Activated T-helper 1 cell treated with anti-CD3 and anti-CD28 coated beads, Interleukin-2, amount 50 U/mL, for 16 hours (primary cell): ENCODE results near the gene ANKRD12.

Source experiments
- DNase-seq, 2 donors: peaks; one replicate each; pipeline ENCODE4 v3.0.0-alpha.2; 2020; ENCODE audit warnings: low read depth in 1 of 2, low spot score in 1 of 2

ANKRD12 gene

GRCh38 chr18:9106094-9106493 lies 30.5 kb upstream of the ANKRD12 start:
- DNase-seq, result no peak

DNA sequence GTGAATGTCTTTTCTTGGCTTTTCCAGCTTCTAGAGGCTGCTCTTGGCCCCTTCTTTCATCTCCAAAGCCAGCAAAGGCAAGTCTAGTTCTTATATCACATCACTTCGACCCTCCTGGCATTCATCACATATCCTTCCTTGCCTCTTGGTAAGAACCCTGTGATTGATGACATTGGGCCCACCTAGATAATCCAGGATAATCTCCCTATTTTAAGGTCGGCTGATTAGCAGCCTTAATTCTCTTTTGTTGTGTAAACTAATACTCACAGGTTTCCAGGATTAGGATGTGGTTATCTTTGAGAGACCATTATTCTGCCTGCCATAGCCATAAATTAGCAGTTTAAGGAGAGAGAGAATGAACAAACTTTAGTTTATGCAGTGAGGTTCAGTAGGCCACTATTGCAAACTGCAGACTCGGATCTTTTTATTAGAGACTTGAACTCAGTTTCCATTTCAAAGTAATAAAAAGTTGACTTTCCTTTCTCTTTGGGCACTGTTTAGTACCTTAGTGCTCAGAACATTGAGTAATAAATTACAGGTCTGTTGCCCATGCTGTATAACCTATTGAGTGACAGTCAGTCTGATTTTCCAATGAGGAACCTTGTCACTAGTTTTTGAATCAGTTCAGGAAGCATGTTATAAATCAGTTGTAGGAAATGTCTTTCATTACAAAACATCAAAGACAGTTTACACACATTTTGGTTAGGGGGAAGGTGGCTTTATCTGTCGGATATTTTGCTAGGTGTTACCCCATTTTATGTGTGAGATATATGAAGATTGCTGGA lies 29.6 kb upstream of the ANKRD12 start:
- no peak for DNase-seq

DNA sequence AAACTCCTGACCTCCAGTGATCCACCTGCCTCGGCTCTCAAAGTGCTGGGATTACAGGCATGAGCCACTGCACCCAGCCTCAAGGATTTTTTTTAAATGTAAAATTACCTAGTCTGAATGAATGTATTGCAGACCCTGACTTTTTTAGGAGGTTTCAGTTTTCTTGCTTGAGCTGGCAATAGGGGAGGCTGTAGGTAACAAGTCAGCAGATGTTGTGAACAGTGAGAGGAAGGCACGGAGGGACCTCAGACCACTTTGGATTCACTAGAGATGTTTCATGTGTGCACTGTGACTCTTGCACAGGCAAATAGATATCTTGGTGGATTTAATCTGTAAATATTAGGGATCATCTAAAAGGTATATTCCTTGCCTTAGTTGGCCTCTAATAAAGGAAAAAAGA lies 27.7 kb upstream of the ANKRD12 start:
- no peak for DNase-seq

GRCh38 chr18:9109523-9109922 lies 27.1 kb upstream of the ANKRD12 start:
- DNase-seq, result no peak

DNA sequence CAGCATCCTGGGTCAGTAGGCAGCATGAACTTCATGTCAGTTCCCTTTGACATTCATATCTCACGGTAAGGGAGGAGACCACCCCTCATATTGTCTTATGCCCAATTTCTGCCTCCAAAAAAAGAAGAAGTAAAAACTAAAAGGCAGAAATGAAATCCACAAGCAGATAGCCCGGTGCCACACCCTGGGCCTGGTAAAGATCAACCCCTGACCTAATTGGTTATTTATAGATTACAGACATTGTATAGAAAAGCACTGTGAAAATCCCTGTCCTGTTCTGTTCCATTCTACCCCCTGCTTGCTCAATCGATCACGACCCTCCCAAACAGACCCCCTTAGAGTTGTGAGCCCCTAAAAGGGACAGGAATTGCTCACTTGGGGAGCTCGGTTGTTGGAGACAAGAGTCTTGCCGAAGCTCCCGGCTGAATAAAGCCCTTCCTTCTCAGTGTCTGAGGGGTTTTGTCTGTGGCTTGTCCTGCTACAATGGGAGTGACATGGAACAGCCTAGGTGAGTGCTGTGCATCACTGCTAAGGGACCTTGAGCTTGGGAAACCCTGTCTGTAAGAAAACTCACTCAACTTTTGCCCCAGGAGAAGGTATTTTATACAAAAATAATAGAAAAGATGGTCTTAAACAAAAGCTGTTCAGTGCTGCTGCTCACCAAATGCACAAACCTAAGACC lies 23.0 kb upstream of the ANKRD12 start:
- DNase-seq, result no peak

DNA sequence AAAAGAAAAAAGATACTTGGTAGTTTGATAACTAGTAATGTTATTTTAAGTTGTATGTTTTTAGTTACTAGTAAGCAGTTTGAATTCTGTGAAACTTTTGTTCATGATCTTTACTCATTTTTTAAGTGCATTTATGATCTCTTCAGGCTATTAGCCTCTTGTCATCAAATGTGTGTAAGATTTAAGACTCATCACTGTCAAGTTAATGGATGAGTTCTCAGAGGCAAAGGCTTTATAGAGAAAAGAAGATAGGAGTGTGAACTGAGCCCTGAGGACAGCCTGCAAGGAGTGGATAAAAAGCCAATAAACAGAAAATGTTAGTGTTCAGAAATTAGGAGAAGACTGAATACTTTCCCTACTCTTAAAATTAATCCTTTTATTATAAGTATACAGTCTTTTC lies 20.6 kb upstream of the ANKRD12 start:
- DNase-seq, result no peak

GRCh38 chr18:9117980-9118841 lies 18.4 kb upstream of the ANKRD12 start:
- no peak for DNase-seq

- DNase-seq, result no peak
These were observed 15.8 kb upstream of the ANKRD12 start for GRCh38 chr18:9120796-9121195.

GRCh38 chr18:9123520-9123919 lies 13.1 kb upstream of the ANKRD12 start:
- no peak for DNase-seq

- no peak for DNase-seq
These were observed 11.8 kb upstream of the ANKRD12 start for GRCh38 chr18:9124824-9125223.

DNA sequence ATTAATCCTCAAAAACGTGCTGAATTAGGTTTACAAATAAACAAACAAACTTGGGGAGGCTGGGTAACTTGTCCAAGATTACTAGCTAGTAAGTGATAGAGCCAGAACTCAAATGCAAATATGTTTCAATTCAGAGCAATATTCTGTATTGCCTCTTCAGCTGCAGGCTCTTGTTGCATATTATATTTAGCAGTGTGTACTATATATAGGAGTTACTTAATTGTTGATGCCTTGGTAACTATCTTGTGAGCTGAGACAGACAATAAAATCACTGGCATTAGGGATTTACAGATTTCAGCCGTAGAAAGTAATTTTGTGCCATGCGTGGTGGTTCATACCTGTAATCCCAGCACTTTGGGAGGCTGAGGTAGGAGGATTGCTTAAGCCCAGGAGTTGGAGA lies 10.2 kb upstream of the ANKRD12 start:
- DNase-seq, result no peak

DNA sequence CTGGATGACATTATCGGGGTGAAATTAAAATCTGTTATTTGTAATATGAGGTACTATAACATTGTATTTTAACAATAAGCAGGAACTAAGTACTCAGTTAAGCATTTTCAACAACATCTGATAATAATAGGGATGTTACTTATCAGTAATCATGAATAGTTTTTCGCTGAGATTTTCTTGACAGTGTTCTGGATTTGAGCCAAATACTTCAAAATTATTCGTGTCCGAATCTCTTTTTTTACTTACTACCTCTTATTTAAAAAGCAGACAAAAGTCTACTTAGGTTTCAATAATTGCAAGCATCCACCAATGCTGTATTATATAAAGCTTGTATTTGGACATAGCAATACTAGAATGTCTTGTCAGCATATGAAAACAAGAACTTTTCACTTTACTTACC lies 6.4 kb upstream of the ANKRD12 start:
- no peak for DNase-seq

DNA sequence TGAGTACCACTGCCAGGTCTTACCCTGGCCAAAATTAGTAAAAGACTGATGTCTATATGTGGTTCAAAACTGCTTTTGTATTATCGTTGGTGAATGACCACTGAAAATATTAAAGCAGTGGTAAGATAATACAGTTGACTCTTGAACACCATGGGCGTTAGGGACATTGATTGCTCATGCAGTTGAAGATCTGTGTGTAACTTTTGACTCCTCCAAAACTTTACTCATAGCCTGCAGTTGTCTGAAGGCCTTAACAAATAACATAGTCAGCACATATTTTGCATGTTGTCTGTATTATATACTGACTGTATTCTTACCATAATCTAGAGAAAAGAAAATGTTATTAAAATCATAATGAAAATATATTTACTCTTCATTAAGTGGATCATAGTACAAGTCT lies 5.8 kb upstream of the ANKRD12 start:
- DNase-seq, result no peak

DNA sequence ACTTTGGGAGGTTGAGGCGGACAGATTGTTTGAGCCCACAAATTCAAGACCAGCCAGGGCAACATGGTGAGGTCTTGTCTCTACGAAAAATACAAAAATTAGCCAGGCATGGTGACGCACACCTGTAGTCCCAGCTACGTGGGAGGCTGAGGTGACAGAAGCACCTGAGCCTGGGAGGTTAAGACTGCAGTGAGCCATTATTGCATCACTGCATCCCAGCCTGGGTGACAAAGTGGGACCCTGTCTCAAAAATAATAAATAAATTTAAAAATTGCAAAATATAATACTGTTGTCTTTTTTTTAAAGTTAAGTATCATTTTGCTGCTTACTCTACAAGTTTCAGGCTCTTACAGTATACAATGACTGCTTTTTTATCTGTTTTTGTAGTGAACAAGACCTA lies 4.0 kb upstream of the ANKRD12 start:
- DNase-seq, result no peak

GRCh38 chr18:9133225-9133624 lies 3.4 kb upstream of the ANKRD12 start:
- DNase-seq, result no peak

- DNase-seq, result no peak
These were observed 1.3 kb upstream of the ANKRD12 start for GRCh38 chr18:9135081-9135911.

DNA sequence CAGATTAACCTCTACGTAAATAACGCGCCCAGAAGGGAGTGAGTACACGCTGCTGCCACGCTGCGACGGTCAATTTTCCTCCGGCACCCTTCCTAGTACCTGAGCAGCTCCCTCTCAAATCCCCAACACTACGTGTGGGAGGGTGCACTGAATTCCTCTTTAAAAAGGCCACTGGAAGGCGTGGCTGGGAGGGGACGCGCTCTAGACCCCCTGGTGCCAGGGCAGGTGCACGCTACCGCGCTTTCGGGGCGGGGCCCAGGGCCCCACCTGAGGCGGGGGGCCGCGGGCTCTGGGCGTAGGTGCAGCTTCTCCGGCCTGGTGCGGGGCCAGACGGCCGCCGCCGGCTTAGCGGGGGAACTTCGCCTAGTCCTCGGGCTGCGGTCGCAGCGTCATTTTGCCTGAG lies 668 bp upstream of the ANKRD12 start:
- DNase-seq, result no peak

DNA sequence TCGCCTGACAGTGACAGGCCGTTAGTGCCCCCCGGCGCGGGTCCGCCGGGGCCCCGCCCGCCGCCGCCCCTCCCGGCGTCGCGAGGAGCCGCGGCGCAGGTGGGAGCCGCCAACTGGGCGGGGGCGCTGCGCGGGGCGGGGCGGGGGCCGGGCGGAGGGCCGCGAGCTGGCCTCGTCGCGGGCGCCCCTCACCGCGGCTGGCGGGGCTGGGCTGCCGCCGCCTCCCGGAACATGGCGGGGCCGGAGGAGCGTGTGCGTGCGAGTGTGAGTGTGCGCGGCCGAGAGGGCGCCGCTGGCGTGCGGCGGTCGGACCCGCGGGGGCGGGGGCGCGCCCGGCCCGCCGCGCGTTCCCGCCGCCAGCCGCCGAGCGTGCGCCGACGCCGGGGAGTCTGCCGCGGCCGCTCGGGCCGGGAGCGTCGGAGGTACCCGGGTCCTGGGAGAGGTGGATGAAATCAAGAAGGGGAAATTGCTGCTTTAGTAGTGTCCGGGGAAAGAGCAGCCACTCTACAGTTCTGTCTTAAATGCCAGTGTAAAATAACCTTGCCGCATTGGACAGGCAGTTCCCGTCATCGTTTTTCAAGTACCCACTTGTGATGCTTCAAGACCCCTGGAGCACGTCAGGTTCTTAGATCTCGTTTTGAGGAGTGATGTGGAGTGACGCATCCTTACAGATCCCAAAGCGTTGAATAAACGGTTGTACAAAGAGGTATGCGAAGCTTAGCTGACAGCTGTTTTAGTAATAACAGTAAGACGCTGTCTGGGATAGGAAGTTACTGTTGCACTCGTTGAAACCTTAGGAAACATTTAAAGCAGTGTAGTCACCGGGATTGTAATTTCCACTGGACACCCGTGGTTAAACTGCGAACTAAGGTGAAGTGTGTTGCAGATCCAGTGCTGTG lies 836 bp downstream of the ANKRD12 start:
- peak; percentile 40 to 70 for DNase-seq

GRCh38 chr18:9139400-9140039 lies 2.9 kb downstream of the ANKRD12 start:
- no peak for DNase-seq

GRCh38 chr18:9140381-9140780 lies 3.8 kb downstream of the ANKRD12 start:
- no peak for DNase-seq
